Upper lobe of left lung (tissue), 4 donors: ENCODE results near the gene APOBR.

Experiments used
- POLR2A ChIP-seq, 4 donors: fragments of 450-650 bp; IDR thresholded peaks; one replicate each; pipeline ENCODE4 v1.5.1; 2016 to 2017; ENCODE audit warnings: antibody characterized with exemption in 4 of 4, mild to moderate bottlenecking in 2 of 4
- TF ChIP-seq, protein P1 (sequence below), 6 experiments: fragments of 450-650 bp in 4 of 6; fragments of 200-600 bp in 2 of 6; sonication (generic) in 2 of 6; IDR thresholded peaks; one replicate each; pipeline ENCODE4 v1.5.1; 2016 to 2019; ENCODE audit warnings: antibody characterized with exemption in 6 of 6

GRCh38 chr16:28542646-28543045 lies 48.2 kb downstream of the APOBR start:
- no peak for TF ChIP-seq POLR2A (IDR thresholded peaks at IDR 0.05)
- TF ChIP-seq, protein P1, sequence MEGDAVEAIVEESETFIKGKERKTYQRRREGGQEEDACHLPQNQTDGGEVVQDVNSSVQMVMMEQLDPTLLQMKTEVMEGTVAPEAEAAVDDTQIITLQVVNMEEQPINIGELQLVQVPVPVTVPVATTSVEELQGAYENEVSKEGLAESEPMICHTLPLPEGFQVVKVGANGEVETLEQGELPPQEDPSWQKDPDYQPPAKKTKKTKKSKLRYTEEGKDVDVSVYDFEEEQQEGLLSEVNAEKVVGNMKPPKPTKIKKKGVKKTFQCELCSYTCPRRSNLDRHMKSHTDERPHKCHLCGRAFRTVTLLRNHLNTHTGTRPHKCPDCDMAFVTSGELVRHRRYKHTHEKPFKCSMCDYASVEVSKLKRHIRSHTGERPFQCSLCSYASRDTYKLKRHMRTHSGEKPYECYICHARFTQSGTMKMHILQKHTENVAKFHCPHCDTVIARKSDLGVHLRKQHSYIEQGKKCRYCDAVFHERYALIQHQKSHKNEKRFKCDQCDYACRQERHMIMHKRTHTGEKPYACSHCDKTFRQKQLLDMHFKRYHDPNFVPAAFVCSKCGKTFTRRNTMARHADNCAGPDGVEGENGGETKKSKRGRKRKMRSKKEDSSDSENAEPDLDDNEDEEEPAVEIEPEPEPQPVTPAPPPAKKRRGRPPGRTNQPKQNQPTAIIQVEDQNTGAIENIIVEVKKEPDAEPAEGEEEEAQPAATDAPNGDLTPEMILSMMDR (IDR thresholded peaks at IDR 0.05) = no peak
